A549 (cell line): Measurements from ENCODE around the gene SLC25A46.

Experiments
- CEBPB ChIP-seq, 2 experiments: fragments of >200 bp in 1 of 2; sonication (Bioruptor Twin) in 1 of 2; formaldehyde crosslinking in 1 of 2; IDR thresholded peaks; 2 replicates each; pipeline ENCODE4 v1.6.1; 2012 to 2016
- MAZ ChIP-seq: fragments of 150-350 bp; IDR thresholded peaks from 2 replicates; pipeline ENCODE4 v1.6.1; 2014; ENCODE audit warnings: antibody characterized with exemption, low read depth, low read length, borderline replicate concordance
- REST ChIP-seq: fragments of 200-600 bp; sonication (generic); IDR thresholded peaks from 2 replicates; pipeline ENCODE4 v1.6.1; 2016; ENCODE audit warnings: antibody characterized with exemption, mild to moderate bottlenecking, moderate library complexity
- RFX5 ChIP-seq: fragments of 450-650 bp; IDR thresholded peaks from 2 replicates; pipeline ENCODE4 v1.7.1; 2014; ENCODE audit warnings: antibody characterized with exemption, mild to moderate bottlenecking, moderate library complexity
- RNF2 ChIP-seq: fragments of 200-600 bp; sonication (generic); IDR thresholded peaks from 2 replicates; pipeline ENCODE4 v1.6.1; 2016; ENCODE audit warnings: low read depth, mild to moderate bottlenecking, antibody characterized with exemption, moderate library complexity, borderline replicate concordance
- ZNF302 ChIP-seq: fragments of 250-450 bp; sonication (Bioruptor Pico); IDR thresholded peaks from 2 replicates; pipeline ENCODE4 v1.9.0; 2021; ENCODE audit warnings: inconsistent platforms, mild to moderate bottlenecking, moderate library complexity
- TF ChIP-seq, protein P1 (sequence below): fragments of >200 bp; sonication (Bioruptor Twin); formaldehyde crosslinking; IDR thresholded peaks from 3 replicates; pipeline ENCODE4 v1.5.1; 2016

- TF ChIP-seq, protein P1, sequence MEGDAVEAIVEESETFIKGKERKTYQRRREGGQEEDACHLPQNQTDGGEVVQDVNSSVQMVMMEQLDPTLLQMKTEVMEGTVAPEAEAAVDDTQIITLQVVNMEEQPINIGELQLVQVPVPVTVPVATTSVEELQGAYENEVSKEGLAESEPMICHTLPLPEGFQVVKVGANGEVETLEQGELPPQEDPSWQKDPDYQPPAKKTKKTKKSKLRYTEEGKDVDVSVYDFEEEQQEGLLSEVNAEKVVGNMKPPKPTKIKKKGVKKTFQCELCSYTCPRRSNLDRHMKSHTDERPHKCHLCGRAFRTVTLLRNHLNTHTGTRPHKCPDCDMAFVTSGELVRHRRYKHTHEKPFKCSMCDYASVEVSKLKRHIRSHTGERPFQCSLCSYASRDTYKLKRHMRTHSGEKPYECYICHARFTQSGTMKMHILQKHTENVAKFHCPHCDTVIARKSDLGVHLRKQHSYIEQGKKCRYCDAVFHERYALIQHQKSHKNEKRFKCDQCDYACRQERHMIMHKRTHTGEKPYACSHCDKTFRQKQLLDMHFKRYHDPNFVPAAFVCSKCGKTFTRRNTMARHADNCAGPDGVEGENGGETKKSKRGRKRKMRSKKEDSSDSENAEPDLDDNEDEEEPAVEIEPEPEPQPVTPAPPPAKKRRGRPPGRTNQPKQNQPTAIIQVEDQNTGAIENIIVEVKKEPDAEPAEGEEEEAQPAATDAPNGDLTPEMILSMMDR = no peak
- TF ChIP-seq ZNF302 = no peak
- TF ChIP-seq CEBPB (IDR thresholded peaks at IDR 0.05) = no peak
- TF ChIP-seq RFX5 = no peak
- no peak for TF ChIP-seq RNF2
- TF ChIP-seq REST = no peak
- no peak for TF ChIP-seq MAZ
These were observed 36.1 kb upstream of the SLC25A46 start for GRCh38 chr5:110702704-110703103.
